ENCODE results near the gene CLECL1. TPM values are rescaled to one million over a fixed set of nuclear protein-coding genes. Genes with fewer than 3 reads are reported as not detected.
A peak's percentile ranks its signal among the peaks of the same experiment; 100 is the strongest.

The CLECL1 gene
- total and polyA plus RNA-seq, 8 donors: 0.31 to 0.43 TPM; not detected in 6

DNA sequence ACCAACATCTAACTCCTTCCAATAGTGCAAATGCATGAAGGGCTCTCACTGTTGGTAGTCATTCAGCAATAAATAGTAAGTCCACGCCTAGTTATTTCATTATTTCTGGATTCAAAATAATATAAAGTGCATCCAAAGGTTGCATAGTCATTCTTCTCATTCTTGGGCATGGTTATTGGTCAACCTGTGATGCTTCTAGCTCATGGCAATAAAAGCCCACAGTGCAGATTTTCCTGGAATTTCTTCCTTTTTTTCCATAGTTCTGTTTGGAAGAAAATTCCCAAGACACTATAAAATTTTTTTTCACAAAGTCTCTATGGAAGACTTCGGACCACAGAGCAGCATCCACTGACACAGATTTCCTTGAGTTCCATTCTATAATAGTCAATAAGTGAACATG, 20.2 kb upstream of the CLECL1 start:
- Histone ChIP-seq H3K9me3 (no peaks in the 10 kb centered on the region), H3K4me1 (peaks cover 0 to 4% (median 0%) of the 10 kb centered on the region in 3 donors), H3K27me3 (no peaks in the 10 kb centered on the region), H3K36me3 (no peaks in the 10 kb centered on the region), H3K4me3 (no peak overlapping the region), H3K27ac (no peak overlapping the region)
- DNase-seq (no peak), ATAC-seq (no peak), FAIRE-seq (no peak)
- intact Hi-C loops (cut with DNase I): loop anchor here in 2 of 3 donors (10.0 kb wide), 1 partner anchor 172 kb away; no protein-coding TSS in a partner anchor
- TF ChIP-seq, protein P1, sequence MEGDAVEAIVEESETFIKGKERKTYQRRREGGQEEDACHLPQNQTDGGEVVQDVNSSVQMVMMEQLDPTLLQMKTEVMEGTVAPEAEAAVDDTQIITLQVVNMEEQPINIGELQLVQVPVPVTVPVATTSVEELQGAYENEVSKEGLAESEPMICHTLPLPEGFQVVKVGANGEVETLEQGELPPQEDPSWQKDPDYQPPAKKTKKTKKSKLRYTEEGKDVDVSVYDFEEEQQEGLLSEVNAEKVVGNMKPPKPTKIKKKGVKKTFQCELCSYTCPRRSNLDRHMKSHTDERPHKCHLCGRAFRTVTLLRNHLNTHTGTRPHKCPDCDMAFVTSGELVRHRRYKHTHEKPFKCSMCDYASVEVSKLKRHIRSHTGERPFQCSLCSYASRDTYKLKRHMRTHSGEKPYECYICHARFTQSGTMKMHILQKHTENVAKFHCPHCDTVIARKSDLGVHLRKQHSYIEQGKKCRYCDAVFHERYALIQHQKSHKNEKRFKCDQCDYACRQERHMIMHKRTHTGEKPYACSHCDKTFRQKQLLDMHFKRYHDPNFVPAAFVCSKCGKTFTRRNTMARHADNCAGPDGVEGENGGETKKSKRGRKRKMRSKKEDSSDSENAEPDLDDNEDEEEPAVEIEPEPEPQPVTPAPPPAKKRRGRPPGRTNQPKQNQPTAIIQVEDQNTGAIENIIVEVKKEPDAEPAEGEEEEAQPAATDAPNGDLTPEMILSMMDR (IDR thresholded peaks at IDR 0.05): no peak
- 54 to 69% methylated on average over 2 of the region's 2 CpGs for WGBS, 2 donors

DNA sequence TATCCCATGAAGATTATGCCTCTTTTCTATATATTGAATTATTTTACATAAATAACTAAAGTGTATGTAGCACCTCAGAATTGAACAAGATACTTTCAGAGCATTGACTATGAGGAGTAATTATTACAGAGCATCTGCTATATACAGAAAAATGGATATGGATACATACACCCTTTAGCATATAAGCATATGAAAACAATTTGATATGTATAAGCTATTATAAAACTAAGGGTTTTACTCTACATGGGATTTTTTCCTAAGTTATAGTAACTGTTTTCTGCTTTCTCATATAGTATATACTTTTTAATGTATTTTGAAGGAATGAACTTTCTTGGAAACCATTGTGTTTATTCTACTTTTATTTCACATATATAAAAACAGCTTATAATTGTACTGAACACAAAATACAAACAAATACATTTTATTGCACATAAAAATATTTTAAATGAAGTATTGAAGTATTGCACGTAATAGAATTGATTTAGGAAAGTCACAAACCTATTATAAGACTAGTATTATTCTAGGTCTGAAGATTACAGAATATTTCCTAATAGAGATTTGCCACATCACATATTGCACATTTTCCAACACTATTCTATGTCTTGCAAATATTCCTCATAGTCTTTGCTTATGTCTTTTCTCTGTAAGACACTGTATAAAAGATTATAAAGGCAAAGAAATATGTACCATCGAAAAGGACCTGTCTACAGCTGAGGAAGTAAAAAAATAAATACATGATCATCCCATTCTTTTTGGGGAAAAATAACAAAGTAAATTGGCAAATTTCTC, 19.4 kb upstream of the CLECL1 start:
- ATAC-seq (no peak), FAIRE-seq (peak; percentile 20), DNase-seq (no peak)
- Histone ChIP-seq H3K27ac (no peak overlapping the region), H3K36me3 (no peaks in the 10 kb centered on the region), H3K4me3 (no peak overlapping the region), H3K27me3 (no peaks in the 10 kb centered on the region), H3K4me1 (peaks cover 0 to 4% (median 0%) of the 10 kb centered on the region in 3 donors), H3K9me3 (no peaks in the 10 kb centered on the region)
- intact Hi-C loops (cut with DNase I): loop anchor here in 2 of 3 donors (10.0 kb wide), 1 partner anchor 172 kb away; no protein-coding TSS in a partner anchor
- TF ChIP-seq, protein P1 (IDR thresholded peaks at IDR 0.05): no peak
- WGBS, 2 donors: 69 to 85% methylated on average over 2 of the region's 2 CpGs

GRCh38 chr12:9751204-9752144, 18.6 kb upstream of the CLECL1 start:
- Histone ChIP-seq H3K9me3 (no peaks in the 10 kb centered on the region), H3K27me3 (no peaks in the 10 kb centered on the region), H3K27ac (no peak overlapping the region), H3K4me1 (peaks cover 0 to 4% (median 0%) of the 10 kb centered on the region in 3 donors), H3K36me3 (no peaks in the 10 kb centered on the region), H3K4me3 (peak overlapping the region in 1 of 4 donors; percentile 2)
- FAIRE-seq (no peak), ATAC-seq (peak; percentile 68 to 82 (median 73)), DNase-seq (no peak)
- WGBS, 2 donors: 38 to 39% methylated on average over 9 of the region's 9 CpGs
- intact Hi-C loops (cut with DNase I): loop anchor here in 2 of 3 donors (10.0 kb wide), 1 partner anchor 173 kb away; no protein-coding TSS in a partner anchor
- TF ChIP-seq, protein P1 (IDR thresholded peaks at IDR 0.05): peak in 1 of 4 donors; percentile 22

DNA sequence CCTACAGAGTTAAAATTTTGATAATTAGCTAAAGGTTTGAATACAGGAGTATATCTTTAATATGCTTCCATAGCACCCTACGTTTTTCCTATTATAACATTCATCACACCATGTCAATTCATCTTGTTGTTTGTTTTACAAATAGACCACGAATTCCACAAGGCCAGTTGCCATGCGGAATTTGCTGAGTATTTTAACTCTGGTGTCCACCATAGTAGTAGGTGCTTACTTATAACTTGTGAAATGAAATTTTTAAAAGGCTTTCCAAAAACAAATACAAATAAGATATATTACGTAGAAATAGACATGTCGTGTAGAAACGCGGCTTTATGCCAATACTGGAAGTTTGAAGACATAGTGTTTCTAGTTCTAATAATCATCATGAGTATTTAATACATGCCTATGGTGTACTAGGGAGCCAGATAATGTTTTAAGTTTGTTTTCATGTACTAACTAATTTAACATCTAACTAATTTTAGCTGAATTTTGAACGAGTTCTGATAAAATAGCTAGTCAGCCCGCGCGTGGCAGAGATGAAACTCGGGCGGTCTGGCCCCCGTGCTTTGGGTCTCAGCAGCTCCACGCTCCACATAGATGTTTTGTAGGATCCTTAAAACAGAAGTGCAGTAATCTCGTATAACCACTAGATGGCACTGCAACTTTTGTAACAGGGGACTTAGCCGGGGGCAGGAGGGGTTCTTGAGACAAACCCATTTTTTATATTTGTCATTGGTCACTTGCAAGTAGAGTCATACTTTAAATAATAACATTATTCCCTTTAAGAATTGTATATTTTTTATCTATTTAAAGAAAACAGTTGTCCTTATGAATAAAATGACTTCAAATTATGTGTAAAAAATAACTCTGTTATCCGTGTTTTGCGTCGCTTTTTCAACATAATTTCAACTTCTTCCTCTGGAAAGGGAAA, 17.6 kb upstream of the CLECL1 start:
- ATAC-seq (peak; percentile 79 to 96 (median 90)), DNase-seq (no peak), FAIRE-seq (peak; percentile 87)
- intact Hi-C loops (cut with DNase I): loop anchor here in 2 of 3 donors (10.0 kb wide), 1 partner anchor 174 kb away; no protein-coding TSS in a partner anchor
- peak overlapping the region in 1 of 4 donors; percentile 2 for H3K4me3 ChIP-seq
- TF ChIP-seq, protein P1 (IDR thresholded peaks at IDR 0.05): peak; percentile 73 to 91 (median 80)
- H3K9me3 ChIP-seq: no peaks in the 10 kb centered on the region
- 8% methylated on average over 20 of the region's 20 CpGs for WGBS, 2 donors
- H3K27ac ChIP-seq: no peak overlapping the region
- no peaks in the 10 kb centered on the region for H3K27me3 ChIP-seq
- H3K4me1 ChIP-seq: peaks cover 0 to 4% (median 0%) of the 10 kb centered on the region in 3 donors
- no peaks in the 10 kb centered on the region for H3K36me3 ChIP-seq
